HepG2 (cell line): ENCODE measurements around the gene VAMP5. TPM values are rescaled to one million over a fixed set of nuclear protein-coding genes. Genes with fewer than 3 reads are reported as not detected.

Source experiments
- ARNT ChIP-seq: fragments of 450-650 bp; IDR thresholded peaks from 2 replicates; pipeline ENCODE4 v1.6.1; 2017
- ELF3 ChIP-seq: IDR thresholded peaks from 2 replicates; pipeline ENCODE4 v1.6.1; 2016; ENCODE audit warnings: missing genetic modification reagents, missing compliant biosample characterization
- FIP1L1 ChIP-seq: fragments of 200-400 bp; formaldehyde crosslinking; IDR thresholded peaks from 2 replicates; pipeline ENCODE4 v1.6.1; 2018; ENCODE audit warnings: low read depth, mild to moderate bottlenecking, low read length, moderate library complexity, borderline replicate concordance; ENCODE audit not compliant: insufficient read depth
- FOSL2 ChIP-seq: sonication (generic); formaldehyde crosslinking; IDR thresholded peaks from 2 replicates; pipeline ENCODE4 v1.4.0; 2020; ENCODE audit warnings: missing genetic modification reagents
- GABPA ChIP-seq, 2 experiments: IDR thresholded peaks; 2 replicates each; pipeline ENCODE4 v1.6.1; 2011 to 2016; ENCODE audit warnings: low read depth in 2 of 2, low read length in 1 of 2, missing biosample characterization in 1 of 2, missing genetic modification characterization in 1 of 2
- GATAD1 ChIP-seq: IDR thresholded peaks from 2 replicates; pipeline ENCODE4 v1.6.1; 2016; ENCODE audit warnings: missing genetic modification reagents, missing compliant biosample characterization
- GATAD2A ChIP-seq: IDR thresholded peaks from 2 replicates; pipeline ENCODE4 v1.6.1; 2016
- GPN1 ChIP-seq: sonication (generic); formaldehyde crosslinking; IDR thresholded peaks from 2 replicates; pipeline ENCODE4 v1.5.1; 2020; ENCODE audit warnings: missing genetic modification reagents, borderline replicate concordance
- HMG20B ChIP-seq: conservative IDR thresholded peaks from 2 replicates; pipeline ENCODE4 v1.6.1; 2016; ENCODE audit warnings: missing genetic modification reagents, missing compliant biosample characterization
- NR3C1 ChIP-seq: sonication (generic); formaldehyde crosslinking; IDR thresholded peaks from 2 replicates; pipeline ENCODE4 v1.4.0; 2020; ENCODE audit warnings: missing genetic modification reagents
- RBM39 ChIP-seq: fragments of 200-400 bp; formaldehyde crosslinking; IDR thresholded peaks from one replicate; pipeline ENCODE4 v1.6.1; 2018; ENCODE audit warnings: antibody characterized with exemption, mild to moderate bottlenecking, low read depth, low read length; ENCODE audit not compliant: poor library complexity, severe bottlenecking
- TGIF2 ChIP-seq: IDR thresholded peaks from 2 replicates; pipeline ENCODE4 v1.6.1; 2016; ENCODE audit warnings: control low read depth, missing compliant biosample characterization
- TOPORS ChIP-seq: sonication (generic); formaldehyde crosslinking; IDR thresholded peaks from 2 replicates; pipeline ENCODE4 v1.8.0; 2023; ENCODE audit warnings: mild to moderate bottlenecking, missing genetic modification reagents
- ZBTB20 ChIP-seq: sonication (generic); formaldehyde crosslinking; IDR thresholded peaks from 2 replicates; pipeline ENCODE4 v1.8.1; 2023; ENCODE audit warnings: missing genetic modification reagents, low read depth, mild to moderate bottlenecking, borderline replicate concordance
- ZNF30 ChIP-seq: sonication (generic); formaldehyde crosslinking; IDR thresholded peaks from 2 replicates; pipeline ENCODE4 v1.5.0; 2020; ENCODE audit warnings: mild to moderate bottlenecking, missing genetic modification reagents
- ZNF446 ChIP-seq: sonication (generic); formaldehyde crosslinking; IDR thresholded peaks from 2 replicates; pipeline ENCODE4 v1.5.0; 2020; ENCODE audit warnings: mild to moderate bottlenecking, missing genetic modification reagents
- ZNF782 ChIP-seq: sonication (generic); formaldehyde crosslinking; IDR thresholded peaks from 2 replicates; pipeline ENCODE4 v1.4.0; 2020; ENCODE audit warnings: missing genetic modification reagents, mild to moderate bottlenecking, borderline replicate concordance
- polyA plus RNA-seq, 8 experiments: library from polyadenylated mRNA; depleted of rRNA in 3 of 8; stranded (reverse) in 7 of 8; unstranded in 1 of 8; fragments of >200 nt; fragmentation: Illumina TruSeq in 4 of 8; extraction: Trizol in 4 of 8; gene quantifications; 2 replicates each; pipeline versions ENCODE4 v1.2.1 to v1.2.3, GENCODE V29; 2011 to 2016; ENCODE audit warnings: low read depth in 4 of 8, missing spikeins in 1 of 8, mixed read lengths in 1 of 8; ENCODE audit not compliant: insufficient read depth in 1 of 8
- total RNA-seq, 5 experiments: library from RNA; depleted of rRNA; stranded (reverse); fragments of >200 nt; fragmentation: Illumina TruSeq; extraction: Trizol; gene quantifications; 2 replicates each; pipeline ENCODE4 v1.2.3, GENCODE V29; 2016; ENCODE audit warnings: low read depth in 1 of 5
- TF ChIP-seq, protein P1 (sequence below): sonication (generic); formaldehyde crosslinking; IDR thresholded peaks from 2 replicates; pipeline ENCODE4 v1.5.0; 2020; ENCODE audit warnings: mild to moderate bottlenecking, missing genetic modification reagents
- TF ChIP-seq, protein P2 (sequence below): sonication (generic); formaldehyde crosslinking; IDR thresholded peaks from 2 replicates; pipeline ENCODE4 v1.5.1; 2020; ENCODE audit warnings: missing genetic modification reagents, mild to moderate bottlenecking, borderline replicate concordance
- TF ChIP-seq, protein P3 (sequence below): IDR thresholded peaks from 2 replicates; pipeline ENCODE4 v1.6.1; 2016; ENCODE audit warnings: missing genetic modification reagents, missing compliant biosample characterization
- TF ChIP-seq, protein P4 (sequence below): sonication (generic); formaldehyde crosslinking; IDR thresholded peaks from 2 replicates; pipeline ENCODE4 v1.4.0; 2020; ENCODE audit warnings: mild to moderate bottlenecking, missing genetic modification reagents

Gene VAMP5
- total and polyA plus RNA-seq, 2 of the 13 experiments (the other 11 are each of a cell fraction or from before 2014, with no cell fraction given) = 7.2 to 56.7 TPM

DNA sequence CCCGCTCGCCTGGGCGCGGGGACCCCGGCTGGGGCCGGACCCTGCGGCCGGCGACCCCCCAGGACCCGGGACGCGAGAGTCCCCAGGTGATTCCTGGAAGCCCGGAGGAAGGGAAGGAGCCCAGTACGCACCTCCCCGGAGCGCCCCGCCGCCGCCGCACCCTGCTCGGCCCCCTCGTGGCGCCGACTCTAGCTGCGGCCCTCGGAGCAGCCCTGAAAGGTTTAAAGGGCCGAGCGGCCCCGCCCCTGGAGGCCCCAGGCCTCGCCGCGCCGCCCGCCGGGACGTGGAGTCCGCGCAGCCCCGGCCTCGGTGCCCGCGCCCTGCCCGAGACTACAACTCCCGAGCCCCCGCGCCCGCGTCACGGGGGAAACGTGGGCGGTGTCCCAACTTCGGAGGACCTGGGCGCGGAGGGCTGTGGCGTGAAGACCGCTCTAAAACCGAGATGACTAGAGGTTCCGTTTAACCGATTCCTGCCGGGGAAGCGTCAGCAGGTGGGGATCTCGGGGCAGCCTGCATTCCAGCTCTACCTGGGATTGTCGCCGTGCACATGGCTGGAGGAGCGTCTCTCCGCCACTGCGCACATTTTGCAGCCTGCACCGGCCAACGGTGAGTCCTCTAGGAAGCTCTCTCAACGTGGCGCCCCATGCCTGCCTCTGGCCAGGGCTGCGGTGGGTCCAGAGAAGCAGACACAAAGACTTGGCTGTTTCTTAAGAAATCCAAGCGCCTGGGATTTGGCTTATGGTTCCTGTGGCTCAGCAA is 18.4 kb downstream of the VAMP5 start, which contains the start of gene TMEM150A (continued):
- TF ChIP-seq, protein P1, sequence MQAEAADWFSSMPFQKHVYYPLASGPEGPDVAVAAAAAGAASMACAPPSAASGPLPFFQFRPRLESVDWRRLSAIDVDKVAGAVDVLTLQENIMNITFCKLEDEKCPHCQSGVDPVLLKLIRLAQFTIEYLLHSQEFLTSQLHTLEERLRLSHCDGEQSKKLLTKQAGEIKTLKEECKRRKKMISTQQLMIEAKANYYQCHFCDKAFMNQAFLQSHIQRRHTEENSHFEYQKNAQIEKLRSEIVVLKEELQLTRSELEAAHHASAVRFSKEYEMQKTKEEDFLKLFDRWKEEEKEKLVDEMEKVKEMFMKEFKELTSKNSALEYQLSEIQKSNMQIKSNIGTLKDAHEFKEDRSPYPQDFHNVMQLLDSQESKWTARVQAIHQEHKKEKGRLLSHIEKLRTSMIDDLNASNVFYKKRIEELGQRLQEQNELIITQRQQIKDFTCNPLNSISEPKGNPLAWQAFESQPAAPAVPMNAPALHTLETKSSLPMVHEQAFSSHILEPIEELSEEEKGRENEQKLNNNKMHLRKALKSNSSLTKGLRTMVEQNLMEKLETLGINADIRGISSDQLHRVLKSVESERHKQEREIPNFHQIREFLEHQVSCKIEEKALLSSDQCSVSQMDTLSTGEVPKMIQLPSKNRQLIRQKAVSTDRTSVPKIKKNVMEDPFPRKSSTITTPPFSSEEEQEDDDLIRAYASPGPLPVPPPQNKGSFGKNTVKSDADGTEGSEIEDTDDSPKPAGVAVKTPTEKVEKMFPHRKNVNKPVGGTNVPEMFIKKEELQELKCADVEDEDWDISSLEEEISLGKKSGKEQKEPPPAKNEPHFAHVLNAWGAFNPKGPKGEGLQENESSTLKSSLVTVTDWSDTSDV = no peak
- TF ChIP-seq, protein P2, sequence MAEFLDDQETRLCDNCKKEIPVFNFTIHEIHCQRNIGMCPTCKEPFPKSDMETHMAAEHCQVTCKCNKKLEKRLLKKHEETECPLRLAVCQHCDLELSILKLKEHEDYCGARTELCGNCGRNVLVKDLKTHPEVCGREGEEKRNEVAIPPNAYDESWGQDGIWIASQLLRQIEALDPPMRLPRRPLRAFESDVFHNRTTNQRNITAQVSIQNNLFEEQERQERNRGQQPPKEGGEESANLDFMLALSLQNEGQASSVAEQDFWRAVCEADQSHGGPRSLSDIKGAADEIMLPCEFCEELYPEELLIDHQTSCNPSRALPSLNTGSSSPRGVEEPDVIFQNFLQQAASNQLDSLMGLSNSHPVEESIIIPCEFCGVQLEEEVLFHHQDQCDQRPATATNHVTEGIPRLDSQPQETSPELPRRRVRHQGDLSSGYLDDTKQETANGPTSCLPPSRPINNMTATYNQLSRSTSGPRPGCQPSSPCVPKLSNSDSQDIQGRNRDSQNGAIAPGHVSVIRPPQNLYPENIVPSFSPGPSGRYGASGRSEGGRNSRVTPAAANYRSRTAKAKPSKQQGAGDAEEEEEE (CRISPR knock-in tag) = 0 out of 2 replicates have a peak, but pooled peaks have one; percentile 57
- TF ChIP-seq GABPA (IDR thresholded peaks at IDR 0.05; ENCODE audit: low read depth, low read length) (no peak), GABPA (CRISPR knock-in tag; IDR thresholded peaks at IDR 0.05; ENCODE audit: low read depth) (peak; percentile 60; the same call in 1 of the 2 replicates), FIP1L1 (no peak), ZNF782 (CRISPR knock-in tag) (no peak), ZBTB20 (no peak), GATAD2A (CRISPR knock-in tag) (peak; percentile 19; the same call in 1 of the 2 replicates), GPN1 (CRISPR knock-in tag) (no peak), ZNF446 (peak; percentile 62; the same call in 1 of the 2 replicates), TOPORS (CRISPR knock-in tag) (peak; percentile 84; the same call in 1 of the 2 replicates), HMG20B (CRISPR knock-in tag) (no peak), ARNT (no peak), GATAD1 (CRISPR knock-in tag) (peak; percentile 71), FOSL2 (CRISPR knock-in tag) (peak; percentile 45), ZNF30 (CRISPR knock-in tag) (0 out of 2 replicates have a peak, but pooled peaks have one; percentile 59), TGIF2 (CRISPR knock-in tag) (peak; percentile 18; the same call in 1 of the 2 replicates), NR3C1 (CRISPR knock-in tag) (no peak), ELF3 (CRISPR knock-in tag) (0 out of 2 replicates have a peak, but pooled peaks have one; percentile 18), RBM39 (peak; percentile 89)
- TF ChIP-seq, protein P3, sequence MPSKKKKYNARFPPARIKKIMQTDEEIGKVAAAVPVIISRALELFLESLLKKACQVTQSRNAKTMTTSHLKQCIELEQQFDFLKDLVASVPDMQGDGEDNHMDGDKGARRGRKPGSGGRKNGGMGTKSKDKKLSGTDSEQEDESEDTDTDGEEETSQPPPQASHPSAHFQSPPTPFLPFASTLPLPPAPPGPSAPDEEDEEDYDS (CRISPR knock-in tag) = peak; percentile 95
- TF ChIP-seq, protein P4, sequence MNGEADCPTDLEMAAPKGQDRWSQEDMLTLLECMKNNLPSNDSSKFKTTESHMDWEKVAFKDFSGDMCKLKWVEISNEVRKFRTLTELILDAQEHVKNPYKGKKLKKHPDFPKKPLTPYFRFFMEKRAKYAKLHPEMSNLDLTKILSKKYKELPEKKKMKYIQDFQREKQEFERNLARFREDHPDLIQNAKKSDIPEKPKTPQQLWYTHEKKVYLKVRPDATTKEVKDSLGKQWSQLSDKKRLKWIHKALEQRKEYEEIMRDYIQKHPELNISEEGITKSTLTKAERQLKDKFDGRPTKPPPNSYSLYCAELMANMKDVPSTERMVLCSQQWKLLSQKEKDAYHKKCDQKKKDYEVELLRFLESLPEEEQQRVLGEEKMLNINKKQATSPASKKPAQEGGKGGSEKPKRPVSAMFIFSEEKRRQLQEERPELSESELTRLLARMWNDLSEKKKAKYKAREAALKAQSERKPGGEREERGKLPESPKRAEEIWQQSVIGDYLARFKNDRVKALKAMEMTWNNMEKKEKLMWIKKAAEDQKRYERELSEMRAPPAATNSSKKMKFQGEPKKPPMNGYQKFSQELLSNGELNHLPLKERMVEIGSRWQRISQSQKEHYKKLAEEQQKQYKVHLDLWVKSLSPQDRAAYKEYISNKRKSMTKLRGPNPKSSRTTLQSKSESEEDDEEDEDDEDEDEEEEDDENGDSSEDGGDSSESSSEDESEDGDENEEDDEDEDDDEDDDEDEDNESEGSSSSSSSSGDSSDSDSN (CRISPR knock-in tag) = peak; percentile 66
